HG02840 (cell line): ENCODE measurements around the gene FER1L5.

Experiments used
- ATAC-seq: cut with Tn5 transposase; IDR thresholded peaks from one replicate; pipeline ENCODE4 v1.9.1; 2021; ENCODE audit warnings: mild to moderate bottlenecking, moderate library complexity, moderate number of reproducible peaks; ENCODE audit not compliant: unreplicated experiment, low FRiP score

FER1L5 gene

DNA sequence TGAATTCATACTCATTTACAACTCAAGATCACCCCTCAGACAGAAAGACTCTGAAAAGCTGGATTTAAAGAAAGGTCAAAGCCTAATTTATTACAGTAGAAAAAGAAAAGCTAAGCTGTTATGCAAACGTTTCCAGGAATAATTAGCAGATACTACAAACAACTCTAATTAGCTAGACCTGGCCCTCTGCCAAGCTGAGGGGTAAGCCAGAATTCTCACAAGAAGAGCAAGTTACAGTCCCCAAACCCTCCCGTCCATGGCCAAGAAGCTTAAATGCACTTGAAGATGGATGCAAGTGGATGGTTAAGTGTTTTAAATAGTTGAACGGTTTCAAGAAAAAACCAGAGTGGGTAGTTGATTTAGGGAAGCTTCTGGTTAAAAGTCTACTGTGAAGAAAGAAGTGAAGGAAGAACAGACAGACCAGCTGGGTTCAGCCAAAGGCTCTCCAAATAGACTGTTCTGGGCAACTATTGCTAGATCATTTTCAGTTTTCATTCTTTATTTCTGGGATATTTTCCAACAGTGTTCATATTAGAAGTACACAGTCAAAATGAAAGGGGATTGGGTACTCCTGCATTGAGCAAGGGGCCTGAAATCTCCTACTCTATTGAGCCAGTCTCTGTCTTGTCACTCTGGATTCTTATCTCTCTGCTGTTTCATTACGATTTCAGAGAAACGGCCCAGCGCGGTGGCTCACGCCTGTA lies 92.5 kb downstream of the FER1L5 start:
- no peak for ATAC-seq

DNA sequence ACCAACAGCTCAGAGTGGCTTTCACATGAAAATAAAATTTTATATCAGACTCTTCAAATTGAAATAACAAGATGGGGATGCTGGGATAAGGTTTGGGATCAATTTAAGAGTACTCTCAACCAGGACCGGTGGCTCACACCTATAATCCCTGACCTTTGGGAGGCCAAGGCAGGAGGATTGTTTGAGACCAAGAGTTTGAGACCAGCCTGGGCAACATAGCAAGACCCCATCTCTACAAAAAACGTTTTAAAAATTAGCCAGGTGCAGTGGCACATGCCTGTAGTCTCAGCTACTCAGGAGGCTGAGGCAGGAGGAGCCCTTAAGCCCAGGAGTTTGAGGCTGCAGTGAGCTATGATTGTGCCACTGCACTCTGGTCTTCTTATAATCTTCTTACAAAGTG lies 94.7 kb downstream of the FER1L5 start:
- ATAC-seq: no peak

DNA sequence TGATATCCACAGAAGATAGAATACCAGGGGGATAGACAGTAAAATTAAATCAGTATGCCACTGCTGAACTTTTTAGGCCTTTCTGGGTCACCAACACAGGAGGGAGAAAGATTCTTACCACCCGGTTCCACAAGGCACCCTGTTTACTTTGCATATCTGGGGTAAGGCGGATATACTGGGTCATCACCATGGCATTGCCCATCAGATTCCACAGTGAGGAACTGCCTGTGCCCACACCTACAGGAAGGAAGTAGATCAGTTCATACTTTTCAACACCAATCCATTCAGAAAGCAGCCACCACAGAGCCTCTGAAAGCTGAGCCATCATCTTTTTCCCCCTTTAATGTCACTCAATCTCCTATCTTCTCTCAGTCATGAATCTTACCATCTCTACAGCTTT lies 95.3 kb downstream of the FER1L5 start:
- ATAC-seq: no peak

DNA sequence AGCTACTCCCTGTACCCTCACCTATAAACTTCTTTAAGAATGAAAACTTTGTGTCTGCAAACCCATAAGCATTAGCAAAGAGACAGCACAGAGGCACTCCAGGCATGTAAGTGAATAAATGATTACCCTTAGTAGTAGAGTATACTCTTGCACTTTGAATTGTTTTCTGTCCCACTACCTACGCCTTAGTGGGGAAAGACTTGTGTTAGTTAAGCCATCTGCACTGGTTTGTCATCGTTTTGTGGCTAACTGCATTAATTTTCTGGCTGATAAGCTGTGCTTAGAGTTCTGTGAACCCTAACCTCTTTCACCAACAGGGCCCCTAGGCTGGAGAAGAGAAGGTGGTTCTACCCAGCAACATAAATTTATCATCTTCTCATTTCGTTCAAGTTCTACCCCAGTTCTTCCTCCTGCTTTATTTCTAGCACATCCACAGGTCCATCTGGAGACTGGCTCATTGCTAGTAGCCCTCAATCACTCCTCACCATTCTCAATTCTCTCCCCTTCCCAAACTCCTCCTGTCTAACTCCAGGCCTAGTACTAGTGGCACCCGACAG lies 96.6 kb downstream of the FER1L5 start:
- ATAC-seq: no peak

DNA sequence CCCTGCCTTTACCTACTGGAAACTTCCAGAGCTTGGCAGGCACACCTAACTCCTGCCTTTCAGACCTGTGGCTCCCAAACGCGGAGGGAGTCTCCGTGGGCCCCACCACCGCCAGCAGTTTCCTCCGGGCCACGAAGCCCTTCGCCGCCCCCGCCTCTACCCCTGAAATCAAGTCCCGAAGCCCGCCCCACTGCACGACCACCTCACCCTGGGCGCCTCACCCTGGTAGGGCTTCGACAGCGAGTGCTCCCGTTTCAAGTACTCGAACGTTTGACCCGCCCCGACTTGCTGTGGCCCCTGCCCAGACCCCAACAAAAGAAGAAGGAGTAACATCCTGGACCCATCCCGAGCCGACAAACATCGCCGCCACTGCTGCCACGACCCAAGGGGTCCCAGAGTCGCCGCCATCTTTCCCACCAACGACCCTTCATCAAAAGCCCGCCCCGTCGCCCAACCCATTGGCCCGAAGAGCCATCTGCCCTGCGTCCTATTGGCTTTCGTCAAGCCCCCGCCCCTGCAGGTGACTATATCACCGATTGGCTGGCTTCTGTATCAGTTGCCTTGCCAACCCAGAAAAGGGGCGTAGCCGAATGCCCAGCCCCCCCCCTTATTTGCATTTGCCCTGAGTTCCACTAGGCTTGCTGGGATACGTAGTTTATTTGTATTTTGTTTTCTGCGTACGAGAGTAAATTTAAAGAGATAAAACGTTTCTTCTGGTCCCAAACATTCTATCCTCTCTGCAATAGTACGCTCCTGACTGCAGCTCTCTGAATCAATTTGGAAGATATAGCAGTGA lies 97.3 kb downstream of the FER1L5 start, which contains the start of gene LMAN2L:
LMAN2L (minus strand) TSS at position 432 of the 796 bp plus-strand sequence; CDS start at position 408, 24 bp downstream.
- peak; percentile 99 for ATAC-seq

DNA sequence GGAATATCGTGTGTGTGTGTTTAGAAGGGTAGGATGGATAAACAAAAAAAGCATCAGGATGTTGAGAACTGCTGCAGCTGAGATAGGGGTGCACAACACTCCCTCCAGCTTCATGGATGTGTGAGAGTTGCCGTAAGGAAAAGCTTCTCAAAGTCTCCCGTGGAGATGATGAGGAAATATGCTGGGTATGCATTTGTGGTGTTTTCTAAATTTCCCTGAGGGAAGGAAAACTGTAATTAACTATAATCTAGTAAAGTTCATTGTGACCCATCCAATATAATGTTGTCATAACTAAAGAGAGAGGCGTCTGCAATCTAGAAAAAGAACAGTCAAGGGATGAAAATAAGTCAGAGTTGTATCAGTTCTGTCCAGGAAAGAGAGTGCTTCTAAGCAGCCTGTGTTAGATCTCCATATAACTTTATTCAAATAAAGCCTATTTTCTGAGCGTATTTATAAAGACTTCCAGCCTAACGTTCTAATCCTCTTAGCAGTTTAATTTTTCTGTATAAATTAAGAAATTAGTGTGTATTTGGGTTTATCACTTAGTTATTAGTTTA lies 104.6 kb downstream of the FER1L5 start:
- no peak for ATAC-seq

DNA sequence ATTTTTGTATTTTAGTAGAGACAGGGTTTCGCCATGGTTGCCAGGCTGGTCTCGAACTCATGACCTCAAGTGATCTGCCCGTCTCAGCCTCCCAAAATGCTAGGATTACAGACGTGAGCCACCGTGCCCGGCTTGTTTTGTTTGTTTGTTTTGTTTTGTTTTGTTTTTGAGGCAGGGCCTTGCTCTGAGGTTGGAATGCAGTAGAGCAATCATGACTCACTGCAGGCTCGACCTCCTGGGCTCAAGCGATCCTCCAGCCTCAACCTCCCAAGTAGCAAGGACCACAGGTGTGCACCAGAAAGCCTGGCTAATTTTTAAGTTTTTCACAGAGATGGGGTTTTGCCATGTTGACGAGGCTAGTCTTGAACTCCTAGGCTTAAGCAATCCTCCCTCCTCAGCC lies 109.2 kb downstream of the FER1L5 start:
- ATAC-seq: no peak

DNA sequence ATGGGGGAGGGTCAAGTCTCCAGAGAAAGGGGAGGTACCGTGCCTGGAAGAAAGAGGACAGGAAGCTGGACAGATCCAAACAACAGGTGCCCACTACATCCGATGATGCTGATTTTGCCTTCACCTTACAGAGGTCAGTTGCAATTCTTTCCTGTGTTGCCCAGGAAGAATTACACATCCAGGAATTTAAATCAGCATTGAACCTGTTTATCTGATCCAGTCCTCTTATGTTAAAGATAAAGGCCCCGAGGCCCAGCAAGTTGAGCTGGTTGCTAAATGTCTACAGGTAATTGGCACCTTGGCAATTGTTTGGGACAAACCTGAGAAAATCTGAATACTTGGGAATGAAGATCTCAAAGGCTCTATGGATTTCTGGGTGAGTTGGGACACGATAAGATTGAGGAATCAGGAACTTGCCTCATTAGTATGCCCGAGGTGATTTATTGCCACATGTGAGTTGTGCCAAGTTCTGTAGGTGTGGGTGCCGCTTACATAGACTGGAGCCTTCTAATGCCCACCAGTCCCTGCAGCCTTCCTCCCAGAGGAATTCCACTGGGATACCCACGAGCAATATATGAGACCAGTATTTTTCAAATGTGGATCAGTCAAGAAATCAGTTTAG lies 111.2 kb downstream of the FER1L5 start:
- ATAC-seq: no peak

DNA sequence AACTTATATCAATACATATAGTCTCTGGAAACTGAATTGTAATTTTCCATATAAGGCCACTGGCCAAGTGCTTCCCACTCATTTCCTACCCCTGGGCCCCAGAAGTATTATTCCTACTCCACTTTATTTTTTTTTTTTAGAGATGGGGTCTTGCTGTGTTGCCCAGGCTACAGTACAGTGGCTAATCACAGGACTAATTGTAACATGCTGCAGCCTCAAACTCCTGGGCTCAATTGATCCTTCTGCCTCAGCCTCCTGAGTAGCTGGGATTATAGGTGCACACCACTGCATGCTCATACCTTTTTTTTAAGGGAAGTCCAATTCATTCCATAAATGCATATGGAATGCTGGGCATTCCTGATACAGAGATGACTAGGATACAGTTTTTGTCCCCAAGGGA lies 111.8 kb downstream of the FER1L5 start:
- no peak for ATAC-seq
